Activated T-helper 17 cell treated with anti-CD3 and anti-CD28 coated beads, Interleukin-2, amount 50 U/mL, for 72 hours (primary cell): ENCODE results near the gene TMBIM6. TPM values are rescaled to one million over a fixed set of nuclear protein-coding genes. Genes with fewer than 3 reads are reported as not detected.
"Not testable (repeated sequence)": the region's sequence is repeated elsewhere in the genome, so short reads cannot be mapped to it uniquely, and the experiment has no call there.

Experiments used
- ATAC-seq: fragments of 150-1000 bp; cut with Tn5 transposase; replicated peaks from 2 replicates; pipeline ENCODE4 v1.10.0; 2021; ENCODE audit warnings: mild to moderate bottlenecking, moderate library complexity
- H3K27ac Mint-ChIP-seq: one replicate; pipeline ENCODE4 v1.8.0; 2022; ENCODE audit warnings: mixed read lengths
- H3K27me3 Mint-ChIP-seq: one replicate; pipeline ENCODE4 v1.8.0; 2022; ENCODE audit warnings: mixed read lengths
- H3K36me3 Mint-ChIP-seq: one replicate; pipeline ENCODE4 v1.8.0; 2022; ENCODE audit warnings: low read depth, mild to moderate bottlenecking, mixed read lengths
- H3K4me1 Mint-ChIP-seq: one replicate; pipeline ENCODE4 v1.8.0; 2022; ENCODE audit warnings: mixed read lengths
- H3K4me3 Mint-ChIP-seq: one replicate; pipeline ENCODE4 v1.8.0; 2022; ENCODE audit warnings: mild to moderate bottlenecking, mixed read lengths
- H3K9me3 Mint-ChIP-seq: one replicate; pipeline ENCODE4 v1.8.0; 2022; ENCODE audit warnings: mixed read lengths
- total RNA-seq, 2 donors: library from RNA; stranded (reverse); gene quantifications; one replicate each; pipeline ENCODE4 v1.2.3, GENCODE V29; 2022

The TMBIM6 gene
- total RNA-seq, 2 donors from 2014 or later, result 407 to 411 TPM

DNA sequence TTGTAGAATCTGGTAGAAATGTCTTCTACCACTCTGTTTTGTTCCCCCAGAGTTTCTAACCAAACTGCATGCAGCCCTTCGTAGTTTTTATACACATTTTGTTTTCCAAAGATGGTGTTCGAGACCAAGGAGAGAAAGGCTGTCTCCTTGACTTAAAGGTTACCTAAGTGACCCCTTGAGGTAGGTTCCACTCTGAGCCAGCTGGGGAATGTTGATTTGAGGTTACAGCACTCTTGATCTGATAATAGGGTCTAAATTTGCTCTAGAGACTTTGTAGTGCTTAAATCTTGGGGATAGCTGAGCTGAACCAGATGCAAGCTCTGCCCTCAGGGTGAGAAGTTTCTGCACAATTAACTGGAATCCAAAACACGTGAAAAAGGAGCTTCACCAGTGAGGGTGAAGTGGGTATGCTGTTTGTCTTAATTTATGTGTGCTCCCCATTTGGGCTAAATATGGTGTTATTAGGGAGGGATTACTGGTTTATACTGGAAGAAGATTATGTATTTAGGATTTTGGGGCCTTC, 3.1 kb downstream of the TMBIM6 start:
- peaks cover 86% of the 10 kb centered on the region for H3K36me3 Mint-ChIP-seq

DNA sequence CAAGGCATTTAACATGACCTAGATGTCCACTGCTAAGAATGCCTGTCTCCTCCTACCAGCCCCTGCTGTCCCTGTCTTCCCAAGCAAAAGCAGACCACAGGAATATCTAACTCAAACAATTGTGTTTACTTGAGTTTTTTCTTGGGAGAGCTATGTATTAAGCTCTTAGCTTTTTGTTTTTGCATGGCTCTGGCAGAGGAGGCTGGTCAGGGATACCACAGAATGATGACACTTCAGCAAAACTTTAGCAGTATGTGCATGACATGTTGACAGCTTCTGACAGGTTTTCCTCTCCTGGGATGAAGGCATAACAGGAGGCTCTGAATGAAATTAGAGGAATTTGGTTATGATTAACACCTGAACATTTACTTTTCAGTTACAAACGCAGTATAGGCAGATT, 6.9 kb downstream of the TMBIM6 start:
- peak overlapping the region; percentile 90 for H3K27ac Mint-ChIP-seq
- no peak for ATAC-seq
- peak overlapping the region; percentile 81 for H3K4me3 Mint-ChIP-seq
- H3K36me3 Mint-ChIP-seq, result peaks cover 100% of the 10 kb centered on the region
- H3K9me3 Mint-ChIP-seq, result no peaks in the 10 kb centered on the region
- H3K4me1 Mint-ChIP-seq, result peaks cover 67% of the 10 kb centered on the region
- no peaks in the 10 kb centered on the region for H3K27me3 Mint-ChIP-seq

More for the DNA sequence above, 3.1 kb downstream of the TMBIM6 start:
- no peak for ATAC-seq
- no peaks in the 10 kb centered on the region for H3K9me3 Mint-ChIP-seq
- H3K27ac Mint-ChIP-seq, result no peak overlapping the region
- H3K4me1 Mint-ChIP-seq, result peaks cover 47% of the 10 kb centered on the region
- H3K27me3 Mint-ChIP-seq, result no peaks in the 10 kb centered on the region
- H3K4me3 Mint-ChIP-seq, result peak overlapping the region; percentile 89

DNA sequence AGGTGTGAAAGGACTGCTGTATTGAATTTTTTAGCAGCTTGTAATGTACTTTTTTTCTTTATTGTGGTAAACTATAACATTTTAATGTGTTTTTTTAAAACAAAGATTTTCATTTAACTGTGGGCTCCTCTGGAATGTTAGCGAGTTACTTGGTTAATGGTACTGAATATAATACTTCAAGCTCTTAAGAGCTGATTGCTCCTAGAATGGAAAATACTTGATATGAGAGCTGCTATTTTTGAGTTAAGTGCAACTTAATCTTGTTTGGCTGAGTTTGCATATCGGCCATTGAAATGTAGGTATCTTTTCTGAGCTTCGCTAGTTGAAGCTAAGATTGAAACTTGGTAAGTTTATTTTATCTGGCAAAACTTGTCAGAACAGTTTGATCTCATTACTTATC, 7.4 kb downstream of the TMBIM6 start:
- peak overlapping the region; percentile 81 for H3K4me3 Mint-ChIP-seq
- H3K9me3 Mint-ChIP-seq, result no peaks in the 10 kb centered on the region
- H3K27me3 Mint-ChIP-seq, result no peaks in the 10 kb centered on the region
- H3K36me3 Mint-ChIP-seq, result peaks cover 100% of the 10 kb centered on the region
- H3K4me1 Mint-ChIP-seq, result peaks cover 68% of the 10 kb centered on the region
- ATAC-seq, result no peak
- H3K27ac Mint-ChIP-seq, result peak overlapping the region; percentile 90

DNA sequence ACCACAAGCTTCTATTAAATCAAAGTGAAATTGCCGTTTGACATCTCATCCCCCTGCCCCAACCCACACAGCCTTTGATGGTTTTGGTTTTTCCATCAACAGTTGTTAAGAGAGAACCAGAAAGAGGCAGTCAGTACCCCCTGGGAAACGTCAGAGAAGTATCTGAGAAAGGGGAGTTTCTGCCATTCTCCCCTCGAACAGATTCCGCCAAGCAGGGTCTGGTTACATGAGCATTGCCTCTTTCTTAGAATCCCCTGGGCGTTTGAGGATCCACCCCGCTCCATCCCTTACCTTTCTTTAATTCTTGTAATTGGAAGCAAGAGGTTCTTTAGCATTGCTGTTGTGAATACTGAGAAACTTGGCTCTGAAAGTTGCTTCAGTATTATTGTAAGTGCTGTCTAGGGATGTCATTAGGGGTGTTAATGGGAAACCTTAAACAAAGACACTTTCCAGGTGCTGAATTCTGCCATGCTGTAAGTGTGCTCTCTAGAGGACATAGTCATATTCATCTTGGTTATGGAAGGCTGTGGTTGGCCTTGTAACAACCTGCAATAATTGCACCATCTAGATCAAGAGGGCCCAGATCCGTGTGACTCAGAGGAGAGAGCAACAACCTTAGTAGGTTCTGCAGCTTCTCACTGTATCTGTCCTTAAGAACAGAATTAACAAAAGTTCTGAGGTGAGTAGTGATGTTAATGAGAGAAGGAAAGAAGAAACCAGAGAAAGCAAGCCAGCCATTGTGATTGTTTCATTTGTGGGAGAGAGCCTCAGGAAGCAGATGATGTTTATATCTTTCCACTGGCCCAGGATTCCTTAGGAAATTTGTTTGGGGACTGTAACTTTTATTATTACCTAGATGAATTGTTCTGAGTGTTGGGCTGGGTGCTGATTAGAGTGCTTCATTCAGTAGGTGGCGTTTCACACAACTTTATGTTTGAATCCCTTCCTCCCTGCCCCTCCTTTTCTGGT, 9.0 kb downstream of the TMBIM6 start:
- no peaks in the 10 kb centered on the region for H3K27me3 Mint-ChIP-seq
- peaks cover 59% of the 10 kb centered on the region for H3K4me1 Mint-ChIP-seq
- peaks cover 100% of the 10 kb centered on the region for H3K36me3 Mint-ChIP-seq
- peak; percentile 92 for ATAC-seq
- H3K27ac Mint-ChIP-seq, result peak overlapping the region; percentile 90
- peak overlapping the region; percentile 81 for H3K4me3 Mint-ChIP-seq
- H3K9me3 Mint-ChIP-seq, result no peaks in the 10 kb centered on the region

DNA sequence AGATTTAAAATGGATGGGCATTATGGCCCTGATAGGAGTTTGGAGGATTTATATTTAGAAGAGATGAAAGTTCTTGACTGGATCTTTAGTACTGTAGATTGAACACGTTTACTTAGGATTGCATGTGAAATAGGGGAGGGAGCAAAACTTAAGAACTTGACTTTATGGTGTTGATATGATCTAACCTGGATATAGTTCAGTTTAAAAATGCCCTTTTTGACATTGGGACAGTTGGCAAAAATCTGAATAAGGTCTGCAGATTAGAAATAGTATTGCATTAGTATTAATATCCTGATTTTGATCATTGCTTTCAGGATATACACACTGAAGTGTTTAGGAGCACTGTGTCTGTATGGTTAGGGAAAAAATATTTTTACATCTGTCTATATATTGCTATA, 9.6 kb downstream of the TMBIM6 start:
- Mint-ChIP-seq H3K4me3 (peak overlapping the region; percentile 81), H3K9me3 (no peaks in the 10 kb centered on the region), H3K36me3 (peaks cover 100% of the 10 kb centered on the region), H3K4me1 (peaks cover 59% of the 10 kb centered on the region), H3K27me3 (no peaks in the 10 kb centered on the region), H3K27ac (peak overlapping the region; percentile 90)
- no peak for ATAC-seq

DNA sequence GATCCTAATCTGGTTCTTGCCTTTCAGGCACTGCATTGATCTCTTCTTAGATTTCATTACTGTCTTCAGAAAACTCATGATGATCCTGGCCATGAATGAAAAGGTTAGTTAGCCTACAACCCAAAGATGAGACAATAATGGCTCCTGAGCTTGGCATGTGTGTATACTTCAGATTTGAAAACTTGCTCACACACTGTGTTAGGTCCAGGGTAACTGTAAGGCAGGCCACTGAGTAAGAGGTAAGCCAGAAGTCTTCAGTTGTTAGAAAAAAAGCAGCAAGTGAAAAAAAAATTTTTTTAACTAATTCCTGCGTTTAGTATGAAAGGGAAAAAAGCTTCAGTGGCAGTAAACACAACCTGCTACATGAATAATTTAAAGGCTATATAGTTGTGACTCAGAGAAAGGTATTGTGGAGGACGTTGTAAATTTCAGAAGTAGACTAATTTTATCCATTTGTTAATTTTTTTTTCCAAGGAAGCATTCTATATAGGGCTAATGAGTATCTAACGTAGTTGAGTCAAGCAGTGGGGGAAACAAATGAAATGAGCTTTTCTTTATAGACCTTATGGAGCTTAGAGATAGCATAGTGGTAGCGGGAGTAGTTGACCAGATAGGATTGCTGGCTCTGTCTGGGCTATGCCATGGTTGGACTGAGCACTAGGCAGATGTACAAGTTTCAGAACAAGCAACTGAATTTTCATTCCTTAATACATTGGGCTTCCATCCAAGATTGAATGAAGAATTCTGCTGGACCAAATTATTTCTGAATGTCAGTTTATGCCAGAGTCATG, 20.5 kb downstream of the TMBIM6 start:
- Mint-ChIP-seq H3K9me3 (no peaks in the 10 kb centered on the region), H3K27me3 (no peaks in the 10 kb centered on the region), H3K36me3 (peaks cover 95% of the 10 kb centered on the region), H3K4me1 (peaks cover 48% of the 10 kb centered on the region), H3K27ac (peak overlapping the region; percentile 86), H3K4me3 (peak overlapping the region; percentile 51)
- peak; percentile 72 for ATAC-seq

DNA sequence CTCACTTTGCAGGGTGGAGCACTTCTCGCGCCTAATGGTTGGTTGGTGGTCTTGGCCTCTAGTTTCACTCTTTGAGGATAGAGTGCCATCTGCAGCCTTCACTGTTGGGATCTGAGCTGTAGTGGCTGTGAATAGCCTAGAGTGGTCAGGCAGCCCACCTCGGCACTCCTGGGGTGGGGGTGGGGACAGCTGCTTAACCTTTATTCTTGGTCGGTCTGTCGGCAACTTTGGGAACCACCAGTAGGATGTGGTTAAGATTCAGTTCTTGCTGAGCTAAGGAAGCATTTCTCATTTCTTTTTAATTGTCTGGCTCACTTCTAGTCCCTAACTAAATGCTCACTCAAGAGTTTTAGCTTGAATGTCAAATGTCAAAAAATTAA, 21.1 kb downstream of the TMBIM6 start:
- Mint-ChIP-seq H3K27ac (peak overlapping the region; percentile 86), H3K9me3 (no peaks in the 10 kb centered on the region), H3K4me3 (peak overlapping the region; percentile 51), H3K27me3 (no peaks in the 10 kb centered on the region), H3K4me1 (peaks cover 53% of the 10 kb centered on the region), H3K36me3 (peaks cover 89% of the 10 kb centered on the region)
- peak; percentile 55 for ATAC-seq

DNA sequence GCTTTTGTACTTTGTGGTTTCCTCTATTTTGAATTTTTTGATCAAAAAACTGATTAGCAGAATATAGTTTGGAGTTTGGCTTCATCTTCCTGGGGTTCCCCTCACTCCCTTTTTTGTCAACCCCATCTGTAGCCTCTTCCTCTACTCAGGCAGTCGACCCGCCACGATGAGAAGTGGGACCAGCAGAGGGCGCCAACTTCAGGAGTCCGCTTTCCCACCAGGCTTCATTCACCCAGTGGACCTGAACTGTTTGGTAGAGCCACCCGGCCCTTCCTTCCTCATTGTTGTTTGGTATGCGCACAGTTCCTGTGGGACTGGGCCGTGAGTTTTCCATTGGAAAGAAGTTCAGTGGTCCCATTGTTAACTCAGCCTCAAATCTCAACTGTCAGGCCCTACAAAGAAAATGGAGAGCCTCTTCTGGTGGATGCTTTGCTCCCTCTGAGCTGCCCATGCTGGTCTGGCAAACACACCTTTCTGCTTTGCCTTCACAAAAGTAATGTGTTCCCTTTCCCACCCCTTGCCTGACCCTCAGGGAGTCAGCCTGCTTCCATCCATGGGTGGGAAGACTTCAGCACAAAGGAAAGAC, 21.7 kb downstream of the TMBIM6 start:
- peaks cover 56% of the 10 kb centered on the region for H3K4me1 Mint-ChIP-seq
- H3K27ac Mint-ChIP-seq, result peak overlapping the region; percentile 86
- H3K36me3 Mint-ChIP-seq, result peaks cover 83% of the 10 kb centered on the region
- H3K9me3 Mint-ChIP-seq, result no peaks in the 10 kb centered on the region
- peak overlapping the region; percentile 51 for H3K4me3 Mint-ChIP-seq
- ATAC-seq, result peak; percentile 54
- H3K27me3 Mint-ChIP-seq, result no peaks in the 10 kb centered on the region

DNA sequence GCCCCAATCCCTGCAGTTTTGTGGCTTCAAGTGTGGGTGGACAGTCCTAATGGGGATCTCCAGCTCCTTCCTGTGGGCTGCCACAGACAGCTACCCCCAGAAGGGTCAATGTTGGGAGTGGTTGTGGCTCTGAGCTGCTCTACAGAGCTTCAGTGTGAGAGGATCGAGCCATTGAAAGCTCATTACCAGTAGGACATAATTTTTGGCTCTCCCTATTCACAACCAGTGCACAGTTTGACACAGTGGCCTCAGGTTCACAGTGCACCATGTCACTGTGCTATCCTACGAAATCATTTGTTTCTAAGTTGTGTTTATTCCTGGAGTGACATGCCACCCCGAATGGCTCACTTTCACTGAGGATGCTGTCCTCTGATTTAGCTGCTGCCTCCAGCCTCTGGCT, 22.8 kb downstream of the TMBIM6 start:
- H3K27me3 Mint-ChIP-seq, result no peaks in the 10 kb centered on the region
- peak overlapping the region; percentile 51 for H3K4me3 Mint-ChIP-seq
- peaks cover 72% of the 10 kb centered on the region for H3K36me3 Mint-ChIP-seq
- peaks cover 51% of the 10 kb centered on the region for H3K4me1 Mint-ChIP-seq
- no peak for ATAC-seq
- H3K9me3 Mint-ChIP-seq, result no peaks in the 10 kb centered on the region
- H3K27ac Mint-ChIP-seq, result peak overlapping the region; percentile 86

DNA sequence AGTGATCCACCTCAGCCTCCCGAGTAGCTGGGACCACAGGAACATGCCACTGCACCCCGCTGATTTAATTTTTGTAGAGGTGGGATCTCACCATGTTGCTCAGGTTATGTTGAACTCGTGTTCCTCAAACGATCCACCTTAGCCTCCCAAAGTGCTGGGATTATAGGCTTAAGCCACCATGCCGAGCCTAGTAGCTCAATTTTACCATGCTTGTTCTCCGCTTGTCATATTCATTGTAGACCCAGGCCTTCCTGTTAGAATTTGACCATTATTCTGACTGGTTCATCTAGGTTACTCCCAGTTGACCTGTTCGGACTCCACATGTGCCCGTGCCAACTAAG, 24.7 kb downstream of the TMBIM6 start:
- Mint-ChIP-seq H3K9me3 (no peaks in the 10 kb centered on the region), H3K4me1 (peaks cover 48% of the 10 kb centered on the region), H3K4me3 (no peak overlapping the region), H3K27ac (no peak overlapping the region), H3K27me3 (no peaks in the 10 kb centered on the region), H3K36me3 (peaks cover 53% of the 10 kb centered on the region)
- no peak for ATAC-seq

DNA sequence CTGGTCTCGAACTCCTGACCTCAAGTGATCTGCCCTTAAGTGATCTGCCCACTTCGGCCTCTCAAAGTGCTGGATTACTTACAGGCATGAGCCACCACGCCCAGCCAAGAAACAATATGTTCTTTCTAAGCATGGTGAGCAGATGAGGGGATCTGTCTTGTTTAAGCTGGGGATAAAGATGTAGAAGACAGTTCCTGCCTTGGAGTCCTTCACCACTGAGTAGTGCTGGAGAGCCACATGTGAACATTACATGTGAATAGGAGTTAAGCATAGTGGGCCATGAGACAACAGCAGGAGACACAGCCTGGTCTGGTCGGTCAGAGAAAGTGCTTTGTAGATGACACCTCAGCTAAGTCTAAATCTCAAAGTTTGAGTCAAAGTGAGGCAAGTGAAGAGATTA, 26.0 kb downstream of the TMBIM6 start:
- ATAC-seq, result no peak
- peaks cover 40% of the 10 kb centered on the region for H3K36me3 Mint-ChIP-seq
- no peaks in the 10 kb centered on the region for H3K9me3 Mint-ChIP-seq
- H3K27ac Mint-ChIP-seq, result peak overlapping the region; percentile 66
- no peaks in the 10 kb centered on the region for H3K27me3 Mint-ChIP-seq
- H3K4me3 Mint-ChIP-seq, result no peak overlapping the region
- H3K4me1 Mint-ChIP-seq, result peaks cover 35% of the 10 kb centered on the region

DNA sequence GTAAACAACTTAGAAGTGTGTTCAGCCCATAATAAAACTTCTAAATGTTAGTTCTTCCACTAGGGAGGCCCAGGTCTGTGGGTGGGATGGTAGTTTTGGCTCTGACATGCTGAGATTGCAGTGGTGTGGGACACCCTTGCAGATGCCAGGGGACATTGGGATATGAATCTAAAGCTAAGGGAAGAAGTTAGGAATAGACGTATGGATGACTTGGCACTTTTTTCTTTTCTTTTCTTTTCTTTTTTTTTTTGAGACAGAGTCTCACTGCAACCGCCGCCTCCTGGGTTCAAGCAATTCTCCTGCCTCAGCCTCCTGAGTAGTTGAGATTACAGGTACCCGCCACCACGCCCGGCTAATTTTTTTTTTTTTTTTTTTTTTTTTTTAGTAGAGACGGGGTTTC, 31.7 kb downstream of the TMBIM6 start:
- not testable (repeated sequence) for H3K36me3 Mint-ChIP-seq, H3K27me3 Mint-ChIP-seq, H3K27ac Mint-ChIP-seq, ATAC-seq, H3K9me3 Mint-ChIP-seq, H3K4me3 Mint-ChIP-seq, H3K4me1 Mint-ChIP-seq

DNA sequence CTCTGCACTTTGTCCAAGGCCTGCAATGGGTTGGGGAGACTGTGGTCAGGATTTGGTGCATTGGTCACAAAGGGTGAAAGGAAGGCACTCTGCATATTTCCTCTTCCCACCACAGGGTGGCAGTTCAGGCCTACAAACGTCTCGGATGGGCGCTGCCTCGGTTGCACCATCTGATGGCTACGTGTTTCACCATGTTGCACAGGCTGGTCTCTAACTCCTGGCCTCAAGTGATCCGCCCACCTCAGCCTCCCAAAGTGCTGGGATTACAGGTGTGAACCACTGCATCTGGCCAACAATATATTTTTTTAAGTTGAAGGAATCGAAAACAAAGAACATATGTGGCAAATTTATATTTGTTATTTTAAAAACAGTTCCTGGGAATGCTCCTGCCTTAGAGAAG, 35.1 kb downstream of the TMBIM6 start:
- peak overlapping the region; percentile 27 for H3K27ac Mint-ChIP-seq
- peak overlapping the region; percentile 10 for H3K4me3 Mint-ChIP-seq
- H3K9me3 Mint-ChIP-seq, result no peaks in the 10 kb centered on the region
- no peaks in the 10 kb centered on the region for H3K36me3 Mint-ChIP-seq
- H3K4me1 Mint-ChIP-seq, result peaks cover 12% of the 10 kb centered on the region
- H3K27me3 Mint-ChIP-seq, result peaks cover 22% of the 10 kb centered on the region
- ATAC-seq, result peak; percentile 96

DNA sequence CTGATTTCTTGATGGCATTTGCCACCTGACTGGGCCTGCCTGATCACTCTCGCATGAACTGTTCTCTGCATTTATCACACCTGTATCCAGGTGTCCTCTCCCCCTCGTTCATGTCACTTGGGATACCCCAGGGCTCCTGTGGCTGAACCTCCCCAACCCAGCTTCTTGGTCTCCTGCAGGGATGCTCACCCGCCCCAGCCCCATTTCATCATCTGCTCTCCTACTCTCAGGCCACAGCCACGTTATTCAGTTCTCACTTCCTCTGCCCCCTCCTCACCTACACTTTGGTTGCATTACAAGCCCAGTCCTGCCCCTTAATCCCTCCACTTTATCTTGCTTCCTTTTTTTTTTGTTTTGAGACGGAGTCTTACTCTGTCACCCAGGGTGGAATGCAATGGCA, 35.5 kb downstream of the TMBIM6 start:
- peaks cover 12% of the 10 kb centered on the region for H3K4me1 Mint-ChIP-seq
- peak overlapping the region; percentile 27 for H3K27ac Mint-ChIP-seq
- H3K36me3 Mint-ChIP-seq, result no peaks in the 10 kb centered on the region
- H3K27me3 Mint-ChIP-seq, result peaks cover 22% of the 10 kb centered on the region
- ATAC-seq, result no peak
- no peaks in the 10 kb centered on the region for H3K9me3 Mint-ChIP-seq
- peak overlapping the region; percentile 10 for H3K4me3 Mint-ChIP-seq
